Caco-2 (cell line): ENCODE data around the gene BRF1. TPM values are rescaled to one million over a fixed set of nuclear protein-coding genes. Genes with fewer than 3 reads are reported as not detected.

Experiments
- BruUV-seq: library from RNA; stranded (reverse); fragments of 400-500 nt; replicated peaks from 2 replicates; lab custom pipeline; 2021; lab: Mats Ljungman, UMichigan
- CTCF ChIA-PET: fragments of 300-600 bp; sonication (Branson Sonifier 250); formaldehyde crosslinking; loops from one replicate; lab custom pipeline; 2022; ENCODE audit warnings: antibody characterized with exemption; lab: Charles Lee
- POLR2A ChIA-PET: fragments of 300-600 bp; sonication (Branson Sonifier 250); formaldehyde crosslinking; loops from one replicate; lab custom pipeline; 2022; ENCODE audit warnings: antibody characterized with exemption; lab: Charles Lee
- DNase-seq, 2 experiments: peaks; one replicate each; pipeline versions ENCODE4 v3.0.0 to v3.0.0-alpha.2; 2020 to 2022
- H3K27me3 ChIP-seq: replicated peaks from 2 replicates; pipeline ENCODE4 v1.6.0; 2011; ENCODE audit warnings: low read length; ENCODE audit not compliant: control insufficient read depth, insufficient read depth
- H3K36me3 ChIP-seq: 2 replicates; pipeline ENCODE4 v1.5.1; 2011; ENCODE audit warnings: low read length; ENCODE audit not compliant: control insufficient read depth, insufficient read depth
- H3K4me1 ChIP-seq: fragments of 250-450 bp; sonication (Bioruptor Pico); 2 replicates; pipeline ENCODE4 v1.5.1; 2020; ENCODE audit warnings: mild to moderate bottlenecking
- H3K4me3 ChIP-seq: 2 replicates; pipeline ENCODE4 v1.5.1; 2011; ENCODE audit warnings: low read depth, mild to moderate bottlenecking, control low read depth, low read length
- H3K9me3 ChIP-seq: fragments of 250-450 bp; sonication (Bioruptor Pico); 2 replicates; pipeline ENCODE4 v1.5.1; 2020; ENCODE audit warnings: mild to moderate bottlenecking, moderate library complexity
- H3K27ac Mint-ChIP-seq: one replicate; pipeline ENCODE4 v1.8.0; 2022; ENCODE audit warnings: mixed read lengths; ENCODE audit not compliant: unreplicated experiment
- H3K27me3 Mint-ChIP-seq: one replicate; pipeline ENCODE4 v1.8.0; 2022; ENCODE audit warnings: mixed read lengths; ENCODE audit not compliant: insufficient read depth, unreplicated experiment
- H3K36me3 Mint-ChIP-seq: one replicate; pipeline ENCODE4 v1.8.0; 2022; ENCODE audit warnings: mild to moderate bottlenecking, mixed read lengths; ENCODE audit not compliant: insufficient read depth, unreplicated experiment
- H3K4me1 Mint-ChIP-seq: one replicate; pipeline ENCODE4 v1.8.0; 2022; ENCODE audit warnings: low read depth, mixed read lengths; ENCODE audit not compliant: unreplicated experiment
- H3K4me3 Mint-ChIP-seq: one replicate; pipeline ENCODE4 v1.8.0; 2022; ENCODE audit warnings: mild to moderate bottlenecking, moderate library complexity, mixed read lengths; ENCODE audit not compliant: unreplicated experiment
- H3K9me3 Mint-ChIP-seq: one replicate; pipeline ENCODE4 v1.8.0; 2022; ENCODE audit warnings: mixed read lengths; ENCODE audit not compliant: unreplicated experiment
- intact Hi-C: fragments of 100-400 bp; cut with micrococcal nuclease; formaldehyde crosslinking; loops from one replicate; pipeline ENCODE4 v1.10.0; 2022; ENCODE audit not compliant: unreplicated experiment
- total RNA-seq: library from RNA; stranded (reverse); gene quantifications from 2 replicates; pipeline ENCODE4 v1.2.3, GENCODE V29; 2022
- TF ChIP-seq, protein P1 (sequence below), 2 experiments: fragments of 200-600 bp in 1 of 2; IDR thresholded peaks; 1 replicate in 1 of 2; 2 replicates in 1 of 2; pipeline versions ENCODE4 v1.5.1 to v1.8.0; 2011 to 2022; ENCODE audit warnings: antibody characterized with exemption in 1 of 2, control low read depth in 1 of 2, inconsistent platforms in 1 of 2, low read depth in 1 of 2, low read length in 1 of 2, mild to moderate bottlenecking in 1 of 2, moderate library complexity in 1 of 2; ENCODE audit not compliant: insufficient read depth in 1 of 2, severe bottlenecking in 1 of 2, unreplicated experiment in 1 of 2

BRF1 gene
- total RNA-seq, 1 experiment from 2014 or later: 43.6 TPM

DNA sequence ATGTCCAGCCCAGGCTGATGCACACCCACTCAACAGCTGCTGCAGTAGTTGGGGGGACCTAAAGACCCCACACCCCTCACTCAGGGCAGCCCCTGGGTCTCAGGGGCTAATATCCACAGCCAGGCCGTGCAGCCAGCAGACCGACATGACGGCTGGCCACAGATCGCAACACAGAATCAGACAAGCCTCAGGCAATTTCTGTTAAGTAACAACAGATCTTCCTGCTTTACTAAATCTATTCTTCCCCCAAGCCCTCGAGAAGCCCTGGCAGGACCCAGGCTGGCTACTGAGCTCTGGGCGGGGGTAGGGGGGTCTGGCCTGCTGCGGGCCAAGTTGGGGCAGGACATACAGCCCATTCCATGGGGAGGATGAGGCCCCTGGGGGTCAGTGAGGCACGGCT lies 91.7 kb downstream of the BRF1 start:
- intact Hi-C loops: no loop called here
- Mint-ChIP-seq H3K36me3 (peaks cover 26% of the 10 kb centered on the region), H3K4me3 (no peak overlapping the region), H3K4me1 (no peaks in the 10 kb centered on the region), H3K27me3 (no peaks in the 10 kb centered on the region), H3K9me3 (no peaks in the 10 kb centered on the region), H3K27ac (no peak overlapping the region)
- H3K36me3 ChIP-seq: 0 out of 2 replicates have a peak, but pooled peaks cover 1% of the 10 kb centered on the region
- BruUV-seq: no TSS peak
- no peaks in the 10 kb centered on the region for H3K9me3 ChIP-seq
- DNase-seq: no peak
- H3K27me3 ChIP-seq: no peaks in the 10 kb centered on the region
- H3K4me3 ChIP-seq: no peak overlapping the region
- TF ChIP-seq, protein P1, sequence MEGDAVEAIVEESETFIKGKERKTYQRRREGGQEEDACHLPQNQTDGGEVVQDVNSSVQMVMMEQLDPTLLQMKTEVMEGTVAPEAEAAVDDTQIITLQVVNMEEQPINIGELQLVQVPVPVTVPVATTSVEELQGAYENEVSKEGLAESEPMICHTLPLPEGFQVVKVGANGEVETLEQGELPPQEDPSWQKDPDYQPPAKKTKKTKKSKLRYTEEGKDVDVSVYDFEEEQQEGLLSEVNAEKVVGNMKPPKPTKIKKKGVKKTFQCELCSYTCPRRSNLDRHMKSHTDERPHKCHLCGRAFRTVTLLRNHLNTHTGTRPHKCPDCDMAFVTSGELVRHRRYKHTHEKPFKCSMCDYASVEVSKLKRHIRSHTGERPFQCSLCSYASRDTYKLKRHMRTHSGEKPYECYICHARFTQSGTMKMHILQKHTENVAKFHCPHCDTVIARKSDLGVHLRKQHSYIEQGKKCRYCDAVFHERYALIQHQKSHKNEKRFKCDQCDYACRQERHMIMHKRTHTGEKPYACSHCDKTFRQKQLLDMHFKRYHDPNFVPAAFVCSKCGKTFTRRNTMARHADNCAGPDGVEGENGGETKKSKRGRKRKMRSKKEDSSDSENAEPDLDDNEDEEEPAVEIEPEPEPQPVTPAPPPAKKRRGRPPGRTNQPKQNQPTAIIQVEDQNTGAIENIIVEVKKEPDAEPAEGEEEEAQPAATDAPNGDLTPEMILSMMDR (IDR thresholded peaks at IDR 0.05; ENCODE audit: insufficient read depth in 1 of 2, low read depth in 1 of 2, low read length in 1 of 2, severe bottlenecking in 1 of 2, unreplicated experiment in 1 of 2): no peak
- ChIA-PET POLR2A (no interaction called here), CTCF (no interaction called here)
- no peaks in the 10 kb centered on the region for H3K4me1 ChIP-seq

DNA sequence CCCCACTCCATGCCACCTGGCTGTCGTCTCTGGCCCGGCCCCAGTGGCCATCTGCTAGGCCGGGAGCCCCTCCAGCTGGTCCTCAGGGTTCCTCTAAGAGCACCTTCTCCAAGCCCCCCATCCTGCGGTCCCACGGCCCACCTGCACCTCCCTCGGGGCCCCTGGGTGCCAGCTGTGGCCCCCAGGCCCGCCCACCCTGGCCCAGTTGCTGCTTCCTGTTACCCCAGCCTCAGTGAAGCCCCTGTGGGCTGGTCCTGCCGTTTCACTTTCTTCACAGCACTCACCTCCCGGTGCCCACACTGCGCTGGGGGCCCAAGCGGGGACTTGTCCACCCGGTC lies 92.1 kb downstream of the BRF1 start:
- BruUV-seq: no TSS peak
- no peaks in the 10 kb centered on the region for H3K4me1 ChIP-seq
- Mint-ChIP-seq H3K4me1 (no peaks in the 10 kb centered on the region), H3K27me3 (no peaks in the 10 kb centered on the region), H3K4me3 (no peak overlapping the region), H3K36me3 (peaks cover 29% of the 10 kb centered on the region), H3K9me3 (no peaks in the 10 kb centered on the region), H3K27ac (no peak overlapping the region)
- intact Hi-C loops: no loop called here
- no peaks in the 10 kb centered on the region for H3K9me3 ChIP-seq
- TF ChIP-seq, protein P1 (IDR thresholded peaks at IDR 0.05; ENCODE audit: insufficient read depth in 1 of 2, low read depth in 1 of 2, low read length in 1 of 2, severe bottlenecking in 1 of 2, unreplicated experiment in 1 of 2): no peak
- no peaks in the 10 kb centered on the region for H3K27me3 ChIP-seq
- DNase-seq: no peak
- no peak overlapping the region for H3K4me3 ChIP-seq
- ChIA-PET CTCF (interaction anchor here (0.6 kb wide), 1 partner anchor 68 kb away, joined by 4 read pairs; no protein-coding TSS in a partner anchor), POLR2A (no interaction called here)
- H3K36me3 ChIP-seq: 0 out of 2 replicates have a peak, but pooled peaks cover 1% of the 10 kb centered on the region

GRCh38 chr14:105207996-105208737 lies 92.6 kb downstream of the BRF1 start:
- no TSS peak for BruUV-seq

More at GRCh38 chr14:105207996-105208737, 92.6 kb downstream of the BRF1 start:
- H3K4me1 ChIP-seq: 0 out of 2 replicates have a peak, but pooled peaks cover 1% of the 10 kb centered on the region
- H3K36me3 ChIP-seq: 0 out of 2 replicates have a peak, but pooled peaks cover 1% of the 10 kb centered on the region
- TF ChIP-seq, protein P1 (IDR thresholded peaks at IDR 0.05; ENCODE audit: insufficient read depth in 1 of 2, low read depth in 1 of 2, low read length in 1 of 2, severe bottlenecking in 1 of 2, unreplicated experiment in 1 of 2): no peak
- H3K27me3 ChIP-seq: no peaks in the 10 kb centered on the region
- H3K36me3 Mint-ChIP-seq: peaks cover 29% of the 10 kb centered on the region
- intact Hi-C loops: no loop called here
- H3K9me3 ChIP-seq: no peaks in the 10 kb centered on the region
- H3K27ac Mint-ChIP-seq: no peak overlapping the region
- no peak for DNase-seq
- no peaks in the 10 kb centered on the region for H3K4me1 Mint-ChIP-seq
- POLR2A ChIA-PET: no interaction called here
- CTCF ChIA-PET: interaction anchor here (0.6 to 1.4 kb wide), 2 partner anchors 68 to 144 kb away, joined by 4 to 6 read pairs; no protein-coding TSS in a partner anchor
- no peak overlapping the region for H3K4me3 Mint-ChIP-seq
- no peaks in the 10 kb centered on the region for H3K27me3 Mint-ChIP-seq
- no peaks in the 10 kb centered on the region for H3K9me3 Mint-ChIP-seq
- no peak overlapping the region for H3K4me3 ChIP-seq
